ENCODE results near the gene BCAS3.

Gene BCAS3

DNA sequence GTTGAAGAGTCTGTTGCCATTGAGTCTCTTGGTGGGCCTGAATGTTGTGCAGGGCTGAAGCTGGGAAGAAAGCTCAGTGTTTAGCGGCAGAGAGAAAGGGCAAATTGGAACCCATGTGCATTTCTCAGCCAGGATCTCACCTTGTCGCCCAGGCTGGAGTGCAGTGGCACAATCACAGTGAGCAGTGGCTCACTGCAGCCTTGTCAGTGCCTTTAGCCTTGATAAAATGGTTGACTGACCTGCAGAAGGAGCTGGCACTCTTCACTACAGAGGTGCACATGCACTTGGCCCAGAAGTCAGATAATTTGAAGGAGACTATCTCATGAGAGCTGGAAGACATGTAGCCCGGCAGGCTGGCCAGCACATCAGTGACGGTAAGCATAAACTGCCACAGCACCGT, 597.7 kb downstream of the BCAS3 start:
- DNase-seq = no peak

DNA sequence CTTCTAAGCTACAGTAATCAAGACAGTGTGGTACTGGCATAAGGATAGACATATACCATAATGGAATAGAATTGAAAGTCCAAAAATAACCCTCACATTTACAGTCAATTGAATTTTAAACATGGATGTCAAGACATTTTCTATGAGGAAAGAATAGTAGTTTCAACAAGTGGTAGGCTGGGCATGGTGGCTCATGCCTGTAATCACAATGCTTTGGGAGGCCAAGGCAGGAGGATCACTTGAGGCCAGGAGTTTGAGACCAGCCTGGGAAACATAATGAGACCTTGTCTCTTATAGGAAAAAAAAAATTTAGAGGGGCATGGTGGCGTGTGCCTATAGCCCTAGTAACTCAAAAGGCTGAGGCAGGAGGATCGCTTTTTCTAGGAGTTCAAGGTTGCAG, 599.2 kb downstream of the BCAS3 start:
- DNase-seq = no peak

DNA sequence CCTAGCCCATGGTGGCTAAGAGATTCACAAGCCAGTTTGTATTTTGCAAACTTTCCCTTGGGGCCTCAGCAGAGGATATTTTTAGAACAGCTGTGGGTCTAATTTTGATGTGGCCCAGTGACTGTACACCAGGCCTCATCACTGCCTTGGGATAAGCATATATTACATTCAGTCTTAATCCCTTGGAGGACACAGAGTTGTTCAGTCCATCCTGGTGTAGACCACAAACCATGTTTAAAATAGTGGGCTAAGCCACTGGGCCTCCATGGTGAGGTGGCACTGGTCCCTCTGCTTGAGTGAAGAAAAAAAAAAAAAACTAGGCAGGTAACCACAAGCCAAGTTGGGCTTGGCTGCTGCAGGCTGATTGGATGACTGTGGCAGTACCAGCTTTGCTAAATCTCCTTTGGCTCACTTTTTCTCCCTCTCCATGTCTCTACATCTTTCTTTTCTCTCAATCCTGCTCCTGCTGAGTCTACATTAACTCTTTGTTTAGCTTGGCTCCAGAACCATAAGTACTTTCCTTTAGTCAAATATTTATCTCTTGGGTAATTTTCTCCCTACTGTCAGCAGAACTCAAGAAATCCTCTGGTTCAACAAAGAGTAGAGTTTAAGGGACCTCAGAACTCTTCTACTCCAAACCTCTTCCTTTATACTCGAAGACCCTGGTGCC, 602.0 kb downstream of the BCAS3 start:
- DNase-seq = no peak

DNA sequence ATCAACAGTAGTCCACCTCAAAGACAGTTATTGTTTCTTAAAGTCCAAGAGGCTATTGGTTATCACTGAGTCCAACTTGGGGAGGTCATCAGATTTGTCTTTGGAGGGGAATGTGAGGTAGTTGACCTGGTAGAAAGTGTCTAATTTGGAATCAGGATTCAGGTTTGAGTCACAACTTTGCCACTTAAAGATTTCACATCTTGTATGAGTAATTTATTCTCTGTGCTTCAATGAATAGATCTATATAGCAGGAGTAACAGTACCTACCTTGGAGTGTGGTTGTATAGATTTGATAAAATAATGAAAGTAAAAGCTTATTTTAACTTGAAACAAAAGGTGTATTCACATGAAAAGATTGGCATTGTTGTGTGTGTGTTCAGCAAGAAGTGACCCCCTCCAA, 602.7 kb downstream of the BCAS3 start:
- DNase-seq = no peak

DNA sequence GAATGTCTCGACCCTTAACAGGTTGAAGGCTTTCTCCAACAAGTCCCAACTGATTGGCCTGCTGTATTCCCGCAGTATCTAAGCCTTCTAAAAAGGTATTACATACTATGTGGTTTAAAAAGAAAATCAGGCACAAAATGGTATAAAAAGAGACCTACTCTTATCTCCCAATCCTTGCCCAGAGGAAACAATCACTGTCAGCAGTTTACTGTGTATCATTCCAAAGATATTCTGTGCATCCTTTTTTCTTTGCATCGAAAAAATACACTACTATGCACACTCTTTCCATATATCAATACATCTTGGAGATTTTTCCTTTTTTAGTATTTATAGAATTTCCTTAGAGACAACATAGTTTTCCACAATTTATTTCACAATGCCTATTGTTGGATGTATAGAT, 603.2 kb downstream of the BCAS3 start:
- no peak for DNase-seq

DNA sequence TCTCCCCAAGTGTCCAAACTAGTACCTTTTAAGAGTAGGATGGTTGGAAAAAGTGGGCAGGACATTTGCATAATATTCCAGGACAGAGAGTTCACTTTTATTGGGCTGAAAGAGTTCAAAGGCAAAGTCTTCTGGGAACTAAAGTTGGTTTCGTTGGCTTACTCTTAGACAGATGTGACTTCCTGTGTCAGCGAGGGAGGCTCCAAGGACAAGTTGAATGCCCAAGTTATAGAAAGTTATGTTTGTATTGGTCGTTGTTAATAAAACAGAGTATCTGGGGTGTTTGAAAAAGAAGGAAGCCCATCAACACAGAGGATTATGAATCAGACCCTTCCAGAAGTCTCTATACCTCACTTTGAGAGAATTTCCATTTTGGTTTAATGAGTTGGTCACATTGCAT, 604.7 kb downstream of the BCAS3 start:
- DNase-seq = no peak

DNA sequence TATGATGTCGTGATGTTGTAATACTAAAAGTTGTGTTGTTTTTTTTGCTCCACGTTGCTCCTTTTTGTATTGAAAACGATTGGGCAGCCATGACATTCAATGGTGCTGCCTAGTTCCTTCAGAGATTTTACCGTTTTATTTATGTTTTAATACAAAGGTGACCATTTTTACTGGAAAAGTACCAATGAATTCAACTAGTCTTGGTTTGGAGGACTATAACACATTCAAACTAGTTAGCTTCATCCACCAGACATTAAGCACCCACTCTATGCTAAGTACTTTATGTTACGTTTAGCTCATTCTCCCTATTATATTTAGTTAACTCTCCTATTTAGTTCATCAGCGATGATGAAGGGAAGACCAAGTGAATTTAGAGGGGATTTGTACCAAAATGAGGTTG, 605.4 kb downstream of the BCAS3 start:
- no peak for DNase-seq

DNA sequence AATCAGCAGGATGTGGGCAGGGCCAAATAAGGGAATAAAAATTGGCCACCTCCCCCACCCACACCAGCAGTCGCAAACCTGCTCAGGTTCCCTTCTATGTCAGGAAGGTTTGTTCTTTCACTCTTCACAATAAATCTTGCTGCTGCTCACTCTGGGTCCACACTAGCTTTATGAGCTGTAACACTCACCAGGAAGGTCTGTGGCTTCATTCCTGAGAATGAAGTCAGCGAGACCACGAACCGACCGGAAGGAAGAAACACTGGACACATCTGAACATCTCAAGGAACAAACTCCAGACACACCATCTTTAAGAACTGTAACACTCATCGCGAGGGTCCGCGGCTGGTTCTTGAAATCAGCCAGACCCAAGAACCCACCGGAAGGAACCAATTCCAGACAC, 606.5 kb downstream of the BCAS3 start:
- DNase-seq = no peak

DNA sequence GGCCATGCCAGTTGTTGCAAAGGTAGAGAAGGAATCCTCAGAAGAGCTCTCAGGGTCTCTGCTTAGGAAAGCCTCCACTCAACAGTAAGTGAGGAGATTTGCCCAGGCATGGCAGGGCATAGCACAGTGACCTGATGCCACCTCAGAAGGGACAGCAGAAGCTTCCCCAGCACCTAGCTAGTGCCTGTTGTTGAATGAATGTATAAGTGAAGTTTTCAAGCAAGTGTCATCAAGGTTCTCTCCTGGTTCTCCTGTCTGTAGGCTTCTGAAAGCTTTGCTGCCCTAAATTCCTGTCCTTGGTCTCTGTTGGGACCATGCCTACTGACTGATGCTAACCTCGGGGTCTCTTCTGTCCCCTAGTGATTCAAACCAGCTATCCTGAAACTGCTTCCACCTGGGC, 607.1 kb downstream of the BCAS3 start:
- no peak for DNase-seq

DNA sequence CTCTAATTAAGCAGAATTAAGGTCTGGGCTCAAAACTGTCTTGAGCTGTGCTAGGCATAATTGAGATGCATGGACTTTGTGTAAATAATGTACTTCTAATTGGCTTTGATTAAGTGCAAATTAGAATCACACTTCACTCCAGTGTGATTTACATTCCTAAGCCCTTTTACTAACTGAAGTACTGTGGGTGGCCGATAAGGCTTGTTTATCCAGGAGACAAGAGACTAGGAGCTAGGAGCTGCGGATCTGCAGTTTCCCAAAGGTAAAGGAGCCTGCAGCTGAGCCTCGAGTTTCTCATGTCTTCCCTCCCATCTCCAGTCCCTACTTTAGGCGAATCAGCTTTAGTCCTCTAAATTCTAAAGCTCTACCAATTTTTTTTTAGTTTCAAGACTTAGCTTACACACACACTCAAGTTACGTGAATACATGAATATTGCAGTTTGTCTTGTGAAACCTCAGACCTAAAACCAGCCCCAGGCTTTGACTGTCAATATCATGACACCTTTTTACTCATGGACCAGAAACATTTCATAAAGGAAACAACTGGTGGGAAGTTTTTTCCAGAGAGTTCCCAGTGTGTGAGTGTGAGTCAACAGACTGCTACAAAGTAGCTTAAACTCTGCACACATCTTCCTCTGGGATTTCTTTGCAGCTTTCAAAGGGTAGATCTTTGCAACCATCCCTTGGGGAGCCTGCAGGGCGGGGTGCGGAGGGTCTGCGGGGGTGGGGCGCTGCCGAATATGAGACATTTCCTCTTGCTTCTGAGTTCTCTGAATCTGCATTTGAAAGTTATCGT, 608.1 kb downstream of the BCAS3 start:
- DNase-seq = no peak

DNA sequence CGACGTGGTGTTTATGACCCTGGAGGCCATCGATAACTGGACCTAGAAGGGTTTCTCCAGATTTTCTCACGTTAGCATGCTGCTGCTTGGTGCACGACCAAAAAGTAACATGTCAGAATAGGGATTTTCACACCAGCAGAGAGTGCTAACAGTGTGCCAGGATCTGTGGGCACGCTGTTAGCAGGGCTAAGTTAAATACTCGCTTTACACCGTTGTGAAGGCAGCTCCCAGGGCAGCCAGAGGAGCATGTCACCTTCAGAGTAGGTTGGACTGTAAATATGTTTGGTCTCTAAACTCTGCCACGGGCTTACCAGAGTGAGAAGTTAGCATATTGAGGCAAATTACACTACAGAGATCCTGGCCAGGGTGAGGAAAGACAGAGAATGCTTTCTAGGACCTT, 608.8 kb downstream of the BCAS3 start:
- no peak for DNase-seq

DNA sequence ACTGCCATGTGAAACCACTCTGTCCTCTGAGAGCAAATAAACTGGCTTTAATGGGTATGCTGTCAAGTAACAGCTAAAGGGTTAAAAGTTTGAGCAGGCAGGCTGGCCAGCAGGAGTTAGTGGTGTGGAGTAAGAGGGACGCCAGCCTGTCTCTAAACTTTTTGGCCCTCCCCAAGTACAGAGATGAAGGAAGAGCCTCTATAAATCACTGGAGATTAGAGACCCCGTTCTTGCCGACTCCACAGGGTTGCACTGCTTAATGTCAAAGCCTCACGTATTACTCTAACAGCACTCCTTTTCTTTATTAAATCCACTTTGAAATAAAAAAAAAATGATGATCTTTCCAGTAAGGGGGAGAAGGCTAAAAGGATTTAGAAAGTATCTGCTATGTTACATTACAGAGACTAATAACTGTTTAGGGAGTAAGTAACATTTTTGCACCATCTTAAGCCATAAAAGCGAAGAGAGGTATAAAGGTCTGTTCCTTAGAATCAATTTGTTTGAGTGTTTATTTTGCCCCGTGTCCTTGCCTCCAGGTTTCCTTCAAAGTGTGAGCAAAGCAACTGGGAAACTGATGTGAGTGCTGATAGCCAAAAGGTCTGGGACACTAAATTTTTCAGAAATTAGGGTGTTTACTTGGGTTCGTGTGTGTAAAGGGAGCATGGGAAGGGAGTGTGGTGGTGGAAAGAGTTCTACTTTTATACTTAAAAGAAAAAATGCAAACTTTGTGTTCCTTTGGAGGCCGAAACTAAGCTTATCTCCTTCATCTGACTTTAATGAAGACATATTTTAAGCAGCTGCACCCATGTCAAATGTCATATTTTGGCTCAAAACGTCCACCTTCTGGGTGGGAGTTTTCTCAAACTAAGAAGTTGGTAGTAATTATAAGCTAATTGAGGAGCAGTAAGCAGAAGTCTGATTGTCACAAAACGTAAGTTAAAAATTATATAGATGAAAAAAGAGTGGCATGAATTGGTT, 612.0 kb downstream of the BCAS3 start:
- no peak for DNase-seq

DNA sequence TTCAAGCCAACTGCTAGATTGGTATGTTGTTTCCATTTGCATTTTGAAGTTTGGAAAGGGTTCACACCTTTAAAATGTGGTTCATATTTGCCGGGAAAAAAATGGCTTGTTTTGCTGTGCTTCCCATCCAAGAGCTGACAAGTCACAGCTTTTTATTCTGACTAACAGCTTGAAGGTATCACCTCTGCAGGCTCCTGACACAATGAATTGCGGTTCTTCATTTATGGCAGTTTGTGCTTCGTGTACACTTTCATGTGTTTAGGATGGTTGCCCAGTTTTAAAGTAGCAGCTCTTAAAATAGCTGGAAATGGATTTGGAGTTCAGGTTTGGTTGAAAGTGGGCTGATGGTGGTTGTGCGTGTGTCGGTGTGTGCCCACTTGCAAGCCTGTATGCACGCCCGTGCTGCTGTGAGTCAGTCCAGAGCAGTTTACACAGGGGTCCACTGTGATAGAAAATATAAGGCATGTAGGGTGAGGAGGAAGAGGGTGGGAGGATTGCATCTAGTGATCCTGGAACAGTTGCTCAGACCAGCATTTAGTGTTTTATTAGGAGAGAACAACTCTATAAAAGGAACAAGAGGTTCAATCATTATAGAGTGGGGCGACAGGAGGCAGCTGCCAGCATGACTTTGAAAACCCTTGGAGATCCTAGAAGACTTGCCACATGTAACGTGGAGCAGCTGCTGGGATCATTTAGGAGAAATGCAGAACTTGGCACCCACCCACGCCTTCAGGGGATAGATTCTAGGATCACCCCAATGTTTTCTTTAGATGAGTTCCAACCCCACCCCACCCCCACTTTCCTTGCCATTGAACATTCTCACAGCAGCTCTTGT, 614.0 kb downstream of the BCAS3 start:
- no peak for DNase-seq

DNA sequence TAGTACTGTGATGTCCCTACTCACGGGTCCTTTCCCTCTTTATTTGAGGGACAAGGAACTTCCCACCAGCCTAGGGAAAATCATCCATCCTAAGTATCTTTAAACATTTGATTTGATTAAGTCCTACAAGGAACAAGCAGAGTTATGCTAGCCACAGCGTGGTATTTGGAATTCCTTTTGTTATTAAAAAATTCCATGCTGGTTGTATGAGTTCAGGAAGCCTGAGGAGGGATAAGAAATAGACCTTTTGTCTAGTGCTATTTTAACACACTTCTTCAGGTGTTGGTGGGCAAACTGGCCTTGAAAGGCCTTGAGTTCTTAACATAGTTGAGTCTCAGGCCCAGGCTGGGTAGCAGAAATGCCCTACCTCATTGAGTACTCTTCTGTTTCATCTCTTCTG, 616.6 kb downstream of the BCAS3 start:
- DNase-seq = no peak

DNA sequence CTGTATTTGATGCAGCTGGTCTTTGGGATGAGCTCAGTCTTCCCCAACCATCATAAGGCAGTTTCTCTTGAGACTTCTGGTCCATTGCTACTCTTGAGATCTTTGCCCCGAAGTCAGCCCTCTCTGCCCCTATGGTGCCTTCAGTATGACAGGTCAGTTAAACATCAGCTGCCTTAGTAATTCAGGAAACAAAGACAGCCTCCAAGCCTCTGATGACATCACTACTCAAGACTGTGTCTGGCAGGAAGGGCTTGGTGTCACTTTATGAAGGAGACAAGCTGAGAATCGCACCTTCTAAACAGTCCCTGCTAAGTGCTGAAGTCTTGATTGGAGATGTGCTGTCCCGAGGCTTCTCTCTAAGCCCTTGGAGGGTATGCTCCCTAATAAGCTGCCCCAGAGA, 617.1 kb downstream of the BCAS3 start:
- no peak for DNase-seq

DNA sequence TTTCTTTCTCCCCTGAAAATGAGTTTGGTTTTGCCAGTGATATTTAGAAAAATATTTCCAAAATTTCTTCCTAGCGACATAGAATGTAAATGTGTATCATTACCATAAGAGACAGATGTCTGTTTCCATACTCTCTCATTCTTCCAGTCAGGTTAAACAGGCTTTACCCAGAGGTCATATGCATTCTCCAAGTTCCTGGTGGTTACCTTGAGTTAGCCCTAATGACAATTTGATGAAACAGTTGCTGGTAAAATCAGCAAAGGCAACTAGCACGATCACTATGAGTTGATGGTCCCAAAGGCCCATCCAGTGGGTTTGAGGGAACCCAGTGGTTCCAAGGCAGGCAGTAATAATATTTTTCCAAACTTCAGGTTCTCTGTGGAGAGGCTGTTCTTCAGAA, 618.4 kb downstream of the BCAS3 start:
- no peak for DNase-seq

DNA sequence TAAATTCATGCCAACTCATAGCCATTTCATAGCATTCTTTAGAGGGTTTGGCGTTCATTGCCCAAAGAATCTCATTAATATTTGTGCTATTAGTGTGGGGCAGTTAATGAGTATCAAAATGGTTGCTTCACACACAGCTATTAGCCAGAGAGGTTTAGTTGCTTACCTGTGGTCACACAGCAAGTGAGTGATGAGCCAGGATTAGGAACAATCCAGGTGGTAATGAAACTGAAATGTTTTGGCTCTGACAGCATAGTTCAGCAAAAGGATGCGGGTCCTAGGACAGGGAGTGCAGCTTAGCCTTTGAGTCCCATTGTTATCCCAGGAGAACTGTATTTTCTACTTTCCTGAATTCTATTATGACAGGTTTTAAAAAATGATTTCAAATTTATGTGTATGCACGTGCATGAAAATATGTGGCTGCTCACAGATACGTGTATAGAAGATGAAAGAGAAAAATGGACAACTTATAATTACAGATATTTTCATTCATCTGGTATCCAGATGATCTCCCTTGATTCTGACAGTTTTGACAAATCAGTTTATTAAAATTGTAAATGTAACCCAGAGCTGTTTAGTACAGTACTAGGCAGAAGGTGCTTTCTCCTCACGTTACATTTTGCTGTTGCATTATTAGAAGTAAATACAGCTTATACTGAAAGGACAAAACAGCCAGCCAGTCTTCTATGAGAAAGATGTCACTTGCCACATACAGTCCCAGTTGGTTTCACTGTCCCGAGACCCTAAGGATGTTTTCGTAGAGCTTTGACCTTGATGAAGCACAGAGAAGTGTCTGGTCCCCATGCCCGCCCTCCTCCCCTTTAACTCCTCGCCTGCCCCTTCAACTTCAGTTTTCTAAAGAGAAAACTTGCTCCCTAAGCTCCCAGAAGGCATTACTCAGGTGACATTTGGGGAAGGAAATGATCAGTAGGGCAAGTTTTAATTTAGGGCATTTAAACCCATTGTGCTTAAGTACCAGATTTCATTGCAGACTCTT, 622.2 kb downstream of the BCAS3 start:
- no peak for DNase-seq

DNA sequence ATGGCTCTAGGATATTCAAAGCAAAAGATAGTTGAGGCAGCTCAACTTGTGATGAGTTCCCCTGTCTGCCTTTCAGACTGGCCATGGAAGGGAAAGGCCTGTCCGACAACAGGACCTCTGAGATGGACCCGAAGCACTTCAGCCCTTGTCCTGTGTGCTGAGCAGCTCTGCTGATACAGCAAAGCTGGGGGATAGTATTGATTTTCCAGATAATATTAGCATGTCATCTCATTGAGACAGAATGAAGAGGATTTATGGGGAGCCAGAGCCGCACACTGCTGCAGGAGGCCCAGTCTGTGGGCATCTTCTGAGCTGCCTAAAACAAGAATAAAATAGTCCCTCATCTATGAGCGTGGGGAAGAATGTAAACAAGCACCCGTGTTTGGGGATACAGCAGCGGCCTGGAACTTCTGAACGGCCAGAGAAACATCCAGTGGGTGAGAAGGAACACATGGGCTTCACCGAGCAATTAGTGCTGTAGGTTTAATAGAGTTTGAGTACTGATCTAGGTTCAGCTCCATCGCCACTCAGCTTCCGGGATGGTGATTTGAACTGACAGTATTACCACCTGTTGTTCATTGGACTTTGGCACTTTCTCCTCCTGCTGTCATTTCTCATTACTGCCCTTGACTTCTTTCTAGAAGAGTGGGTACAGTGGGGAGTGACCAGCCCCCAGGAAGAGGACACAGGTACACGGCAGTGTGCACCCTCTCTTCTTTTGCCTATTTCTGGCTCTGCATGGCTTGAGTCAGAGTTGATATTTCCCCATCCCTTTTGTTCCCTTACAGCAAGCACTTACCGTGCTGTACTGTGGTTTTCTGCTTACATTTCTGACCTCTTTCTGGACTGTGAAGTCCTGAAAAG, 625.5 kb downstream of the BCAS3 start:
- DNase-seq = no peak

DNA sequence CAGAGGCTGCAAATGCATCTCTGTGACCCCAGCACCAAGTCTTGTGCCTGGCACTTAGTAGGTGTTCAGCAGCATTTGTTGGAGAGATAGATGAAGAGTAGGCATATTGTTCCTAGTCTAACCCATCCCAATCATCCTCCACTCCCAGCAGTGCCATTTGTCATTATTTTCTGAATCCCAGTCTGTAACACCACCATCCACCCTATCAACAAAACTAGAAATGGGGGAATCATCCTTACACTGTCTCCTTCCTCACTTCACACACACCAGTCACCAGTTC, 626.1 kb downstream of the BCAS3 start:
- DNase-seq = no peak

DNA sequence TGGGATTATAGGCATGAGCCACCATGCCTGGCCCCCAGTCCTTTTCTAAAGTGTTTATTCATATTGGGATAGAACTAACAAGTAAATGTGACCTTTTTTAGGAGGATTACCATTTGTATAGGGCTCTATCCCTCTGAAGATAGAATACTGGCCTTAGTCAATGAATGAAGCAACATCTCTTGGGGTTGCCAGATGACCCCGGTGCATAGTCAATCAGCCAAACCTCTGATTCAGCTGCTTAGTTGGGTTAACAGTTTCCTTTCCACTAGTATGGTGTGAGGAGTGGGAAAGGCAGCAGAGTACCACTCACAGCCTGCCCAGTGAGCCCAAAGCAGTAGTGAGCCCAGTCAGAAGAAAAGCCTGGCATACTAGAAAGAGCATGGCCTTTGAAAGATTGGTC, 627.4 kb downstream of the BCAS3 start:
- no peak for DNase-seq

DNA sequence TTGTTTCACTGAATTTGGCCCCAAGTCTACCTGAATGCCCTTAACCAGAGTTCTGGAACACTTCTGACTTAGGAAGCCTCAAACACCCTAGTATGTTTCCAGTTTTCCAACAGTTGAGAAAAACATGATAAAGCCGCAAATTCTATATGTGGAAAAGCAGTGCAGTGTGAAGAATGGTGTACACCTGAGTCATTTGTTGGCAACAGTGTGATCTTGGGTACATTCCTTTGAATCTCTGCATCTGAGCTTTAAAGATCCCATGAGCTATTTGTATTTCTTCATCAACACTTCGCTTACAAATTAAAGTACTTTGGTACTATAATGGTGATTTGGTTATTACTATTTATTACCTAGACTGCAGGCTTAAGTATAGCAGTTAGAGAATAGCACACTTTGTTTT, 628.4 kb downstream of the BCAS3 start:
- DNase-seq = no peak

All from effector CD8-positive, alpha-beta T cell (primary cell).